ENCODE data around the gene INPP5F.

- TF ChIP-seq ZNF24 (IDR thresholded peaks at IDR 0.05) (no peak), MAX (IDR thresholded peaks at IDR 0.05; ENCODE audit: low read depth, low read length) (no peak), USF2 (IDR thresholded peaks at IDR 0.05; ENCODE audit: borderline replicate concordance, low read depth, low read length) (no peak), ZBTB11 (CRISPR knock-in tag; IDR thresholded peaks at IDR 0.05) (no peak), POLR2AphosphoS5 (IDR thresholded peaks at IDR 0.05; ENCODE audit: low read length) (no peak), EP300 (IDR thresholded peaks at IDR 0.05; ENCODE audit: borderline replicate concordance in 1 of 2, control insufficient read depth in 1 of 2, low read depth in 2 of 2, low read length in 2 of 2) (no peak), CEBPB (IDR thresholded peaks at IDR 0.05; ENCODE audit: borderline replicate concordance in 1 of 2, low read depth in 2 of 2, low read length in 2 of 2) (no peak), TARDBP (IDR thresholded peaks at IDR 0.05; ENCODE audit: borderline replicate concordance) (no peak), CREB1 (IDR thresholded peaks at IDR 0.05; ENCODE audit: low read depth) (no peak)
These were observed 27.5 kb downstream of the INPP5F start for GRCh38 chr10:119753309-119753708.
